Hepatocyte (in vitro differentiated cells): ENCODE measurements around the gene NOVA1.

Experiments used
- CTCF ChIP-seq: fragments of 200-600 bp; sonication (generic); IDR thresholded peaks from 2 replicates; pipeline ENCODE4 v1.5.1; 2016; ENCODE audit warnings: antibody characterized with exemption, mild to moderate bottlenecking; ENCODE audit not compliant: poor library complexity
- EZH2 ChIP-seq: fragments of 200-600 bp; sonication (generic); IDR thresholded peaks from 2 replicates; pipeline ENCODE4 v1.6.1; 2016; ENCODE audit warnings: antibody characterized with exemption, mild to moderate bottlenecking, borderline replicate concordance
- EZH2phosphoT487 ChIP-seq: fragments of 200-600 bp; sonication (generic); IDR thresholded peaks from one replicate; pipeline ENCODE4 v1.6.1; 2018; ENCODE audit warnings: antibody characterized with exemption, mild to moderate bottlenecking, low read depth, moderate library complexity; ENCODE audit not compliant: unreplicated experiment, severe bottlenecking

DNA sequence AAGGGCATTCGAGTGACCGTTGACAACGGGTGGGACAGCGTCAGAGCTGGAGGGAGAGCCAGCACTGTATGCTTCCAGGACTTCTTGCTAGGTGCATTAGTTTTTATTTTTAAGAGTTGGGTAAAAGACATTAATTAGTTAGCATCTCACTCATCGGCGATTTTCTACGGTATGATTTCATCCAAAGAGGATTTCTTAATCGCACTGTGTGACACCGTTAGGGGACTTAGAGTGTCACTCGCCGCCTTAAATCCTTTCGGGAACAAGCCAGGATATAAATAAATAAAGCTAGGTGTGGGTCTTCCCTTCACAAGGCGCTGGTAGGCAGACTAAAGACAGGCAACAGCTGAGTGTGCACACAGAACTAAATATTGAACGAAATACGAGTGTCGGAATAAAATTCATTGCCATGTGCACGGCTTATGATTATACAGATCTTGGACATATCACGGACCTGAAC lies 869 bp upstream of the NOVA1 start:
- TF ChIP-seq CTCF = no peak
- no peak for TF ChIP-seq EZH2
- no peak for TF ChIP-seq EZH2phosphoT487
